Ishikawa (cell line): ENCODE data around the gene TMEM51.

Experiments
- CEBPB ChIP-seq: IDR thresholded peaks from 2 replicates; pipeline ENCODE4 v1.6.1; 2012
- CREB1 ChIP-seq: IDR thresholded peaks from 2 replicates; pipeline ENCODE4 v1.6.1; 2012; ENCODE audit warnings: low read depth
- EGR1 ChIP-seq: IDR thresholded peaks from 2 replicates; pipeline ENCODE4 v1.6.1; 2012
- EP300 ChIP-seq: IDR thresholded peaks from 2 replicates; pipeline ENCODE4 v1.6.1; 2012; ENCODE audit warnings: borderline replicate concordance
- FOXM1 ChIP-seq: IDR thresholded peaks from 2 replicates; pipeline ENCODE4 v1.6.1; 2012; ENCODE audit warnings: low read depth, borderline replicate concordance
- MAX ChIP-seq: IDR thresholded peaks from 2 replicates; pipeline ENCODE4 v1.6.1; 2012
- NFIC ChIP-seq: IDR thresholded peaks from 2 replicates; pipeline ENCODE4 v1.6.1; 2012
- RAD21 ChIP-seq: IDR thresholded peaks from 2 replicates; pipeline ENCODE4 v1.6.1; 2012; ENCODE audit warnings: low read depth
- REST ChIP-seq: IDR thresholded peaks from 2 replicates; pipeline ENCODE4 v1.6.1; 2012; ENCODE audit warnings: low read depth, mild to moderate bottlenecking
- TAF1 ChIP-seq: IDR thresholded peaks from 2 replicates; pipeline ENCODE4 v1.6.1; 2012; ENCODE audit warnings: low read depth, mild to moderate bottlenecking
- TCF12 ChIP-seq: IDR thresholded peaks from 2 replicates; pipeline ENCODE4 v1.6.1; 2012; ENCODE audit warnings: low read depth
- TEAD4 ChIP-seq: IDR thresholded peaks from 2 replicates; pipeline ENCODE4 v1.6.1; 2012
- USF1 ChIP-seq: IDR thresholded peaks from 2 replicates; pipeline ENCODE4 v1.6.1; 2012
- YY1 ChIP-seq: IDR thresholded peaks from 2 replicates; pipeline ENCODE4 v1.6.1; 2012; ENCODE audit warnings: low read depth
- ZBTB7A ChIP-seq: IDR thresholded peaks from 2 replicates; pipeline ENCODE4 v1.6.1; 2012; ENCODE audit warnings: low read depth

Gene TMEM51

GRCh38 chr1:15249081-15249480 is 95.5 kb downstream of the TMEM51 start:
- TF ChIP-seq RAD21 (no peak), EGR1 (no peak), TAF1 (no peak), CREB1 (no peak), YY1 (no peak), TCF12 (no peak), CEBPB (no peak), ZBTB7A (no peak), MAX (no peak), EP300 (no peak), REST (no peak), NFIC (no peak), FOXM1 (no peak), TEAD4 (no peak), USF1 (no peak)

GRCh38 chr1:15251857-15252835 is 98.6 kb downstream of the TMEM51 start:
- TF ChIP-seq RAD21 (no peak), TEAD4 (no peak), TAF1 (no peak), ZBTB7A (no peak), USF1 (no peak), MAX (no peak), EGR1 (no peak), NFIC (no peak), REST (no peak), YY1 (no peak), EP300 (no peak), CEBPB (no peak), CREB1 (no peak), FOXM1 (no peak)

- TF ChIP-seq TCF12 (no peak), RAD21 (no peak), YY1 (no peak), EP300 (no peak), CREB1 (no peak), TEAD4 (no peak), NFIC (no peak), ZBTB7A (no peak), CEBPB (no peak), REST (no peak), EGR1 (no peak), FOXM1 (no peak), USF1 (no peak), MAX (no peak), TAF1 (no peak)
Measured at GRCh38 chr1:15254559-15254958, 101.0 kb downstream of the TMEM51 start.
